A549 treated with CpdA at 1 μM for 4 hours (cell line): ENCODE data around the gene NTPCR. TPM values are rescaled to one million over a fixed set of nuclear protein-coding genes. Genes with fewer than 3 reads are reported as not detected.

Experiments
- total RNA-seq: library from RNA; stranded (reverse); fragments of 200-300 nt; extraction: Qiagen RNA extraction; gene quantifications from 5 replicates; pipeline ENCODE4 v1.2.3, GENCODE V29; 2022; ENCODE audit warnings: low read depth

Gene NTPCR
- total RNA-seq, result 84.6 to 100 TPM (median 87.5 TPM) in 5 replicates

GRCh38 chr1:232950197-232951176 is at the start of gene NTPCR:
Gene NTPCR (plus strand): TSS chr1:232950611. CDS start chr1:232950711, 100 bp downstream.

Other genes with a start within 250 kb of the NTPCR start
- gene MAP10, start 145.2 kb upstream of the NTPCR start, total RNA-seq, result 0.75 to 1.1 TPM (median 1.0 TPM) in 5 replicates